GM12874 (cell line): ENCODE measurements around the gene BLOC1S1.

ENCODE experiments used
- CTCF ChIP-seq: IDR thresholded peaks from 2 replicates; pipeline ENCODE4 v1.5.1; 2011; ENCODE audit warnings: low read depth, mild to moderate bottlenecking, control low read depth, low read length, moderate library complexity; ENCODE audit not compliant: insufficient read depth

BLOC1S1 gene

GRCh38 chr12:55733858-55734257 lies 18.0 kb downstream of the BLOC1S1 start:
- no peak for TF ChIP-seq CTCF

DNA sequence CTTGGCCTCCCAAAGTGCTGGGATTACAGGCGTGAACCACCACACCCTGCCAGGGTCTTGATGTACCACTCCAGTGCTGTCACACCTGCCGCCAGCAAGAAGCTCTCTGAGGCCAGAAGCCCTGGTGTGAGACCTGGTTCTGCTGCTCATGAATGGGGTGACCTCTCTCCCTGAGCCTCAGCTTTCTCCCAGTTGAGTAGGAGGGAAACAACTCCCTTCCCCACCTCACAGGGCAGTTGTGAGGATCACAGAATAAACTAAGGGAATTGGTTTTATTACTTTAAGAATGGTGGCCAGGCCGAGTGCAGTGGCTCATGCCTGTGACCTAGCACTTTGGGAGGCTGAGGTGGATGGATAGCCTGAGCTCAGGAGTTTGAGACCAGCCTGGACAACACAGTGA lies 18.7 kb downstream of the BLOC1S1 start:
- TF ChIP-seq CTCF = no peak

DNA sequence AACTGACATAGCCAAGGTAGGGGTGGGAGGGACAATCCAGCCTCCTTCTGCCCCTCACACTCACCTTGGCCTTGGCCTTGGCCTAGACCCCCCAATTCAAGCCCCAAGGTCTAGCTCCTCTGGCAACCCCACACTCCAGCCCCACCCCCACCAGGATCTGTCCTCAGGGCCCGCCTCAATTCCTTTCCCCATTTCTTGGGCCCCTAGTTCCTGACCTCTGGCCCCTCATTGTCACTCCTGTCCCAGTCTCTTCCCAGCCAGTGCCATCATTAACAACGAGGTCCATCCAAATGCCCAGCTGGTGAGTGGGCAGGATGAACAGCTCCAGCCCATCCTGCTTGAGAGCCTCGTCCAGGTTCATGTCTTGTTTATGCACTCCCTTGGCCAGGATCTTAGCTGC lies 20.2 kb downstream of the BLOC1S1 start:
- TF ChIP-seq CTCF = no peak

DNA sequence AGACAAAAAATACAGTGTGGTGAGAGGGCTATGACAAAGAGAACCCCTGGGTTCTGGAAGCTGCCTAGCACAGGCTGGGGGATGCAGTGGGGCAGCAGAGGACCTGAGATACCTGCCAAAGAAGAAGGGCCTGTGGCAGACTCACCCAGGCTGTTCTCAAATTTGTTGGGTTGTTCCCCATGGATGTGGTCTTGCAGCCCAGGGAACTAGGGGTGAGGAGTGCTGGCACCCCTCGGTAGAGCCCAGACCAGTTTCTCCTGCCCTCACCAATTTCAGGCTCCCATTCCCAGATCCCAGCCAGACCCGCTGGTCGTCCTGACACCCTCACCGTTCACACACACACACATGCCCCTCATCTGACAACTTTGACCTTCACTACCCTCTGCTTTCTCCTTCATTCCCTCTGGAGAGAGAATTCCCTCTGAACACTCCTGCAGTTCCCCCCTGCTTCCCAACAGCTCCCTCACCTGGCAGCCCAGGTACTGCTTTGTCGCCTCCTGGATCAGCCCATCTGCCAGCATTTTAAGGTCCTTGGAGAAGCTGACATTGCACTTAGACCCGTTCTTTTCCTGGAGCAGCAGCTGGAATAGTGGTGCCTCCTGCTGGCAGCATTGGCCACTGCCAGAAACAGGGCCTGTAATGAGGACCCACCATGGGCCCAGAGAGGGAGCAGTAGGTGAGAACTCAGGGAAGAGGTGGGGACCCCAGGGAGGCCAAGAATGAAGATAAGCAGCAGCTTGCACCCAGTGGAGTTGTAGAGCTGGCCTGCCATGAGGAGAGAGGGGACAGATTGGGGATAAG lies 21.1 kb downstream of the BLOC1S1 start:
- TF ChIP-seq CTCF = peak; percentile 77

DNA sequence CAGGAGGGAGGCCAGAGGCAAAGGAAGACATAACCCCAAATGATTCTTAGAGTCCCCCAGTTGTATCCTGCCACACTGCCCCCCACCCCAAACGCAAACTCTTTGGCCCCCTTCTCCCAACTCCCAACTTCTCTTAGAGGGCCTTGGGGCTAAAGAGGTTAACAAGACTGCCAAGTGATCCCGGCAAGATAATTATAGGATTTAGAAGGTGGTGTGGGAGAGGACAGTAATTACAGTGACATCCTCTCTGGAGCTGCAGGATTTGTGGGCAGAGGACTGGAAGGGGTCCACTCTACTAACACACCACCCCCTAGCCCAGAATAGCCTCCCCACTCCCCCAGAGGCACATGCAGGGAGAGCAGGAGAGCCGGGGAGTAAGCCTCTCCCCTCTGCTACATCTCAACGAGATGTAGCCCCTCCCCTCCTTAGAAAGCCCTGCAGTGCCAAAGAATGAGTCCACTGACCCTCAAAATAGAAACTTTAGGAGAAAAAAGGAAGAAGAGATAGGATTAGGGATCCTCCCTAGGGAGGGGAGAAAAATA lies 21.8 kb downstream of the BLOC1S1 start:
- TF ChIP-seq CTCF = no peak

DNA sequence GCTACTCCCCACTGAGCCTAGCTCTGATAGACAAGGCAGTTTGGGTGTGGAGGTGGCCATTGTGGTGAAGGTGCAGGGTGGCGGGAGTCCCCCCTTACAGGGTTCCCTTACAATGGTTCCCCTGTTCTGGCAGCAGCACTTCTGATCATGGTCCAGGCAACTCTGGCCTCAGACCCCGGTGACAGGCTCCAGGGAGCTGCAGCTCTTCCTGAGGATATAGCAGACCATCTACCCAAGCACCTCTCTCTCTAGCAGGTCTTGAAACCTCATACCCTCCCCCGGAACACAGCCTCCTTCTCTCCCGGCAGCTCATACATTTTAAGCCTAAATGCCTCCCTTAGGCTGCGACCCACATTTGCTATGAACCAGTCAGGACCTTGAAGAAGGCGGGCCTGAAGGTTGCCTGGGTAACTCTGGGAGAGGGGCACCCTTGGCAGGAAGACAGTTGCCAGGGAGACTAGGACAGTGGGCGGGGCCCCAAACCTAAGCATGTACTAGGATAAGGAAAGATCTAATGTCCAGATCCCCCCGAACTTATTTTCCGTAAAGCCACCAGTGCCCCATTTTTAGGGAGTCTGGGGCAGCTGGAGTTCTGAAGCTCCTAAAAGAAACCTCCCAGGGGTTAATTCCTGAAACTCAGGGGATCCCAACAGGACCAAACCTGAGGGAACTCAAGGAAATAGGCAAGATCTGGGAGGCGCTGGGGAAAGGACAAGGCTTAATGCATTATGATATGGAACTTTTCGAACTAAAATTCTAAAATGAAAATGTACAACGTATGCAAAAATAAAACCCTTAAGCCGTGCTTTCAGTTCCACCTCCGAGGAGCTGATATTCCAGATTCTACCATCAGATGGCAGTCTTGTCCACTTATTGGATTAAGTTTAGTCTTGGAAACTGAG lies 22.5 kb downstream of the BLOC1S1 start:
- peak; percentile 53; the same call in 1 of the 2 replicates for TF ChIP-seq CTCF

GRCh38 chr12:55739025-55739378 lies 23.2 kb downstream of the BLOC1S1 start:
- no peak for TF ChIP-seq CTCF
